LoVo (cell line): ENCODE measurements around the gene GPHN.
"Not testable (repeated sequence)": the region's sequence is repeated elsewhere in the genome, so short reads cannot be mapped to it uniquely, and the experiment has no call there.

Experiments used
- DNase-seq: peaks from one replicate; pipeline ENCODE4 v3.0.0-alpha.2; 2016; ENCODE audit warnings: low spot score

Gene GPHN

GRCh38 chr14:66502836-66503235 is 5.1 kb upstream of the GPHN start:
- not testable (repeated sequence) for DNase-seq

- no peak for DNase-seq
Measured at GRCh38 chr14:66503532-66503931, 4.4 kb upstream of the GPHN start.

GRCh38 chr14:66507181-66507721 is 696 bp upstream of the GPHN start:
- peak; percentile 69 for DNase-seq

- no peak for DNase-seq
Measured at GRCh38 chr14:66508547-66508845, 549 bp downstream of the GPHN start.

- no peak for DNase-seq
Measured at GRCh38 chr14:66508846-66509621, 1.1 kb downstream of the GPHN start.

GRCh38 chr14:66509874-66510273 is 1.9 kb downstream of the GPHN start:
- DNase-seq: no peak

- DNase-seq: no peak
Measured at GRCh38 chr14:66511849-66512248, 3.9 kb downstream of the GPHN start.

GRCh38 chr14:66514213-66514612 is 6.3 kb downstream of the GPHN start:
- no peak for DNase-seq

GRCh38 chr14:66530526-66530925 is 22.6 kb downstream of the GPHN start:
- DNase-seq: no peak

GRCh38 chr14:66539034-66539433 is 31.1 kb downstream of the GPHN start:
- no peak for DNase-seq

GRCh38 chr14:66540038-66540437 is 32.1 kb downstream of the GPHN start:
- no peak for DNase-seq

GRCh38 chr14:66541627-66542026 is 33.7 kb downstream of the GPHN start:
- DNase-seq: no peak

GRCh38 chr14:66543996-66544395 is 36.0 kb downstream of the GPHN start:
- DNase-seq: no peak

GRCh38 chr14:66545191-66545590 is 37.2 kb downstream of the GPHN start:
- DNase-seq: not testable (repeated sequence)

GRCh38 chr14:66545751-66546150 is 37.8 kb downstream of the GPHN start:
- DNase-seq: not testable (repeated sequence)

- DNase-seq: no peak
Measured at GRCh38 chr14:66563731-66564130, 55.8 kb downstream of the GPHN start.

- DNase-seq: no peak
Measured at GRCh38 chr14:66568220-66568619, 60.3 kb downstream of the GPHN start.

- DNase-seq: no peak
Measured at GRCh38 chr14:66572826-66573225, 64.9 kb downstream of the GPHN start.

GRCh38 chr14:66575014-66575413 is 67.1 kb downstream of the GPHN start:
- no peak for DNase-seq

GRCh38 chr14:66575939-66576338 is 68.0 kb downstream of the GPHN start:
- DNase-seq: no peak

GRCh38 chr14:66587753-66588152 is 79.8 kb downstream of the GPHN start:
- DNase-seq: not testable (repeated sequence)

GRCh38 chr14:66595394-66595793 is 87.4 kb downstream of the GPHN start:
- no peak for DNase-seq

GRCh38 chr14:66596241-66596985 is 88.5 kb downstream of the GPHN start:
- DNase-seq: no peak
